Upper lobe of right lung (tissue), 1 donor: ENCODE data around the gene RERE. TPM values are rescaled to one million over a fixed set of nuclear protein-coding genes. Genes with fewer than 3 reads are reported as not detected.

Experiments
- ATAC-seq: fragments of 200-7000 bp; cut with Tn5 transposase; one replicate; pipeline ENCODE4 v1.9.1; 2020; ENCODE audit warnings: mild to moderate bottlenecking, moderate library complexity
- DNase-seq: peaks from one replicate; pipeline ENCODE4 v3.0.0-alpha.2; 2020
- H3K27ac ChIP-seq: fragments of 200-600 bp; one replicate; pipeline ENCODE4 v1.8.0; 2022
- H3K27me3 ChIP-seq: fragments of 200-600 bp; one replicate; pipeline ENCODE4 v1.8.0; 2022; ENCODE audit warnings: mild to moderate bottlenecking
- H3K36me3 ChIP-seq: fragments of 200-600 bp; one replicate; pipeline ENCODE4 v1.8.0; 2022
- H3K4me1 ChIP-seq: fragments of 200-600 bp; one replicate; pipeline ENCODE4 v1.8.0; 2022
- H3K4me3 ChIP-seq: fragments of 200-600 bp; one replicate; pipeline ENCODE4 v1.8.0; 2022; ENCODE audit warnings: mild to moderate bottlenecking
- H3K9me3 ChIP-seq: fragments of 200-600 bp; one replicate; pipeline ENCODE4 v1.8.0; 2022
- CTCF ChIP-seq: fragments of 200-600 bp; IDR thresholded peaks from one replicate; pipeline ENCODE4 v1.8.0; 2022; ENCODE audit warnings: antibody characterized with exemption
- intact Hi-C: fragments of 100-400 bp; cut with DNase I; formaldehyde crosslinking; loops from one replicate; pipeline ENCODE4 v1.11.0; 2022
- total RNA-seq: library from RNA; stranded (reverse); fragmentation: NEBNext Ultra II Directional; extraction: Animal tissue kit (Norgen Biotek cat#: 25700); gene quantifications from one replicate; pipeline ENCODE4 v1.2.1, GENCODE V29; 2021
- donor health status: DM: no; HTN: yes; CAD: no; lungs with severe emphysema.

The RERE gene
- total RNA-seq, 1 donor from 2014 or later: 99.6 TPM

GRCh38 chr1:8544644-8545043, 272.8 kb downstream of the RERE start:
- no peak for TF ChIP-seq CTCF
- no peak overlapping the region for H3K4me3 ChIP-seq
- no peaks in the 10 kb centered on the region for H3K36me3 ChIP-seq
- no peak overlapping the region for H3K27ac ChIP-seq
- H3K27me3 ChIP-seq: no peaks in the 10 kb centered on the region
- no peaks in the 10 kb centered on the region for H3K4me1 ChIP-seq
- H3K9me3 ChIP-seq: no peaks in the 10 kb centered on the region
- no peak for DNase-seq
- no peak for ATAC-seq
- intact Hi-C loops: no loop called here

GRCh38 chr1:8543965-8544364, 273.5 kb downstream of the RERE start:
- intact Hi-C loops: no loop called here
- H3K36me3 ChIP-seq: no peaks in the 10 kb centered on the region
- H3K4me3 ChIP-seq: no peak overlapping the region
- DNase-seq (no peak), ATAC-seq (no peak)
- H3K27me3 ChIP-seq: no peaks in the 10 kb centered on the region
- H3K27ac ChIP-seq: no peak overlapping the region
- H3K4me1 ChIP-seq: no peaks in the 10 kb centered on the region
- TF ChIP-seq CTCF: no peak
- H3K9me3 ChIP-seq: no peaks in the 10 kb centered on the region

- H3K9me3 ChIP-seq: no peaks in the 10 kb centered on the region
- no peaks in the 10 kb centered on the region for H3K27me3 ChIP-seq
- no peaks in the 10 kb centered on the region for H3K36me3 ChIP-seq
- TF ChIP-seq CTCF: no peak
- H3K4me1 ChIP-seq: no peaks in the 10 kb centered on the region
- intact Hi-C loops: no loop called here
- DNase-seq (no peak), ATAC-seq (no peak)
- no peak overlapping the region for H3K27ac ChIP-seq
- no peak overlapping the region for H3K4me3 ChIP-seq
These were observed 275.4 kb downstream of the RERE start for GRCh38 chr1:8541961-8542521.

GRCh38 chr1:8540971-8541370, 276.5 kb downstream of the RERE start:
- H3K9me3 ChIP-seq: no peaks in the 10 kb centered on the region
- TF ChIP-seq CTCF: no peak
- no peaks in the 10 kb centered on the region for H3K36me3 ChIP-seq
- H3K4me1 ChIP-seq: no peaks in the 10 kb centered on the region
- DNase-seq: no peak
- no peaks in the 10 kb centered on the region for H3K27me3 ChIP-seq
- no peak for ATAC-seq
- no peak overlapping the region for H3K27ac ChIP-seq
- intact Hi-C loops: no loop called here
- no peak overlapping the region for H3K4me3 ChIP-seq

- H3K9me3 ChIP-seq: no peaks in the 10 kb centered on the region
- no peaks in the 10 kb centered on the region for H3K4me1 ChIP-seq
- intact Hi-C loops: no loop called here
- DNase-seq: no peak
- H3K4me3 ChIP-seq: no peak overlapping the region
- no peaks in the 10 kb centered on the region for H3K36me3 ChIP-seq
- no peaks in the 10 kb centered on the region for H3K27me3 ChIP-seq
- ATAC-seq: no peak
- no peak overlapping the region for H3K27ac ChIP-seq
- TF ChIP-seq CTCF: no peak
These were observed 277.0 kb downstream of the RERE start for GRCh38 chr1:8540261-8540941.
